ENCODE measurements around the gene ABCG1.

- TF ChIP-seq GATA3 (IDR thresholded peaks at IDR 0.05; ENCODE audit: low read depth, low read length) (no peak), GATA2 (IDR thresholded peaks at IDR 0.05; ENCODE audit: low read depth, low read length) (no peak)
These were observed 42.1 kb upstream of the ABCG1 start for GRCh38 chr21:42176859-42177258.
